Endothelial cell of hepatic sinusoid (primary cell): ENCODE results near the gene HSPG2.
"Not testable (repeated sequence)": the region's sequence is repeated elsewhere in the genome, so short reads cannot be mapped to it uniquely, and the experiment has no call there.

ENCODE experiments used
- in situ Hi-C: cut with HindIII; loops from 2 replicates; pipeline ENCODE4 v1.10.0; 2017; ENCODE audit warnings: low sequenced_read_pairs

Gene HSPG2

DNA sequence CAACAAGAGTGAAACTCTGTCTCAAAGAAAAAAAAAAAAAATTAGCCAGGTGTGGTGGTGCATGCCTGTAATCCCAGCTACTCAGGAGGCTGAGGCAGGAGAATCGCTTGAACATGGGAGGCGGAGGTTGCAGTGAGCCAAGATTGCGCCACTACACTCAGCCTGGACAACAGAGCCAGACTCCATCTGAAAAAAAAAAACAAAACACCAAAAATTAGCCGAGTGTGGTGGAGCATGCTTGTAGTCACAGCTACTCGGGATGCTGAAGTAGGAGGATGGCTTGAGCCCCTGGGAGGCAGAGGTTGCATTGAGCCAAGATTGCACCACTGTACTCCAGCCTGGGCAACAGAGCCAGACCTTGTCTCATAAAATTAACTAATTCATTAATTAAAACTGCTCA is 160.2 kb downstream of the HSPG2 start:
- in situ Hi-C loops = not testable (repeated sequence)

DNA sequence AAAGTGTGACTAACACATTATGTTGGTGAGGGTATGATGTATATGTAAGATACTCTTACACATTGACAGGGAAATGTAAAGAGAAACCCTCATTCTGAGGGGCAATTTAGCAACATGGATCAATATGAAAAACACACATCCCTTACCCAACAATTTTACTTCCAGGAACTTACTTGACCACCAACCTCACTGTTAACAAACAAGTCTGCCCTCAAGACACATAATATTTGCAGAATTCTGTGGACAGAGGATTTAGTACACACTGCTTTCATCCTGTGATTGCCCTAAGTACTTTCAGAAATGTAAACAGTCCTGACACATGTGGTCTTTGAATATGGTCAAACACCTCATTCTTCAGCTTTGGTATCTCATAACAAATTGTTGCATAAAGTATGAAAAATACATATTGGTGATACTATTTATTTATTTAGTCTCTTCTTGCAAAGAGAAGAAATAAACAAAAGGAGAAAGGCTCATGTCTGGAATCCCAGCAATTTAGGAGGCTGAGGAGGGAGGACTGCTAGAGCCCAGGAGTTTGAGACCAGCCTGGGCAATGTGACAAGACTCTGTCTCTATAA is 161.0 kb downstream of the HSPG2 start:
- in situ Hi-C loops = no loop called here

DNA sequence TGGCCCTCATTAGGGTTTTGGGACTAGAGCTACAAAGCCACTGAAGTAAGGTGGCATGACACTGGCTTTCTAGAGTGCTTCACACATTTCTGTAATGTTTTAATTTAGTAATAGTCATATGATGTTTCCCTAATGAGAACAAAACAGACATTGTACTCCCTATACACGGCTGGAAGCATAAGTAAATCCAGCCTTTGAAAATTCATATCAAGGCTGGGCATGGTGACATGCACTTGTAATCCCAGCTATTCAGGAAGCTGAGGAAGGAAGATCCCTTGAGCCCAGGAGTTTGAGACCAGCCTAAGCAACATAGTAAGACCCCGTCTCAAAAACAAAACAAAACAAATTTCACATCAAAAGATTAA is 161.6 kb downstream of the HSPG2 start:
- in situ Hi-C loops = no loop called here

DNA sequence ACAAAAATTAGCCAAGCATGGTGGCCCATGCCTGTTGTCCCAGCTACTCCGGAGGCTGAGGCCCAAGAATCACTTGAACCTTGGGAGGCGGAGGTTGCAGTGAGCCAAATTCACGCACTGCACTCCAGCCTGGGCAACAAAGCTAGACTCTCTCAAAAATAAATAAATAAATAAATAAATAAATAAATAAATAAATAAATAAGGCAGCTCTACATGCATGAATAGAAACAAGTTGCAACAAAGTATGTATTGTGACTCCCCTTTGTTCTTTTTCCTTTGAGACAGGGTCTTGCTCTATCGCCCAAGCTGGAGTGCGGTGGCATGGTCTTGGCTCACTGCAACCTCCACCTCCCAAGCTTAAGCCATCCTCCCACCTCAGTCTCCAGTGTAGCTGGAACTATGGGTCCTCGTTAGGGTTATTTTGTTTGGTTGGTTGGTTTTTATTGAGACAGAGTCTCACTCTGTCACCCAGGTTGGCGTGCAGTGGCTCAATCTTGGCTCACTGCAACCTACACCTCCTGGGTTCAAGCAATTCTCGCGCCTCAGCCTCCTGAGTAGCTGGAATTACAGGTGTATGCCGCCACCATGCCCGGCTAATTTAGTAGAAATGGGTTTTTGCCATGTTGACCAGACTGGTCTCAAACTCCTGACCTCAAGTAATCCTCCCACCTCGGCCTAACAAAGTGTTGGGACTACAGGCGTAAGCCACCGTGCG is 162.1 kb downstream of the HSPG2 start:
- in situ Hi-C loops = no loop called here

DNA sequence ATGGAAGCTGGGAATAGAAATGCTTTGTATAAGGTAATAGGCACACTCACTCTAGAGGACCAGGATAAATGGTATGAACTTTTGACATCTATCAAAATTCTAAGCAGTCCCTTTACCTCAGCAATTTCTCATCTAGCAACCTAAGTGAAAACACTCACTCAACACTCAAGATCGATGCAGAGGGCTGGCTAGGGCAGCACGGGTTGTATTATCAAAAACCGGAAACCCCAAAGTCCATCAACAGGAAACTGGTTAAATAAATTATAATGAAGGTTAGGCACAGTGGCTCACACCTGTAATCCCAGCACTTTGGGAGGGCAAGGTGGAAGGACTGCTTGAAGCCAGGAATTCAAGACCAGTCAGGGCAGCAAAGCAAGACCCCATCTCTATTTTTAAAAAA is 163.5 kb downstream of the HSPG2 start:
- in situ Hi-C loops = no loop called here
